GM12878 (cell line): Measurements from ENCODE around the gene TCAF1. TPM values are rescaled to one million over a fixed set of nuclear protein-coding genes. Genes with fewer than 3 reads are reported as not detected.

Source experiments
- ATAC-seq: fragments of 200-7000 bp; cut with Tn5 transposase; 3 replicates; pipeline ENCODE4 v1.9.1; 2020; ENCODE audit warnings: mild to moderate bottlenecking, moderate library complexity
- BruUV-seq: library from RNA; stranded (reverse); fragments of 400-500 nt; replicated peaks from 2 replicates; lab custom pipeline; 2021; lab: Mats Ljungman, UMichigan
- CTCF ChIA-PET: fragments of 300-600 bp; sonication (Branson Sonifier 250); formaldehyde crosslinking; extraction: SDS; loops from one replicate; lab custom pipeline; 2021; ENCODE audit warnings: inconsistent platforms; lab: Yijun Ruan, JAX
- POLR2A ChIA-PET: fragments of 350-600 bp; formaldehyde crosslinking; extraction: SDS; loops from one replicate; lab custom pipeline; 2021; ENCODE audit warnings: inconsistent platforms; lab: Charles Lee
- RAD21 ChIA-PET: fragments of 300-600 bp; sonication (Branson Sonifier 250); formaldehyde crosslinking; loops from one replicate; lab custom pipeline; 2023; ENCODE audit warnings: antibody characterized with exemption; ENCODE audit not compliant: unreplicated experiment; lab: Charles Lee
- SMC1A ChIA-PET: fragments of 300-600 bp; sonication (Branson Sonifier 250); formaldehyde crosslinking; loops from one replicate; lab custom pipeline; 2023; ENCODE audit not compliant: unreplicated experiment, uncharacterized antibody; lab: Charles Lee
- DNase-seq: peaks from one replicate; pipeline ENCODE4 v3.0.0-alpha.2; 2011; ENCODE audit warnings: low read depth, low spot score
- FAIRE-seq: peaks from 3 replicates; lab custom pipeline; 2011; peaks lifted over from hg19 to GRCh38; lab: Jason Lieb, UNC
- H2AFZ ChIP-seq: 2 replicates; pipeline ENCODE4 v1.6.0; 2011; ENCODE audit warnings: low read depth, low read length, control low read depth; ENCODE audit not compliant: control insufficient read depth
- H3K27ac ChIP-seq: 2 replicates; pipeline ENCODE4 v1.5.1; 2011; ENCODE audit warnings: control low read depth; ENCODE audit not compliant: control insufficient read depth, insufficient read depth
- H3K27me3 ChIP-seq, 2 experiments: replicated peaks in 1 of 2; 2 replicates each; pipeline versions ENCODE4 v1.6.0 to v1.6.1; 2011; ENCODE audit warnings: low read length in 1 of 2; ENCODE audit not compliant: control insufficient read depth in 2 of 2, insufficient read depth in 2 of 2
- H3K36me3 ChIP-seq, 2 experiments: 2 replicates each; pipeline ENCODE4 v1.5.1; 2011; ENCODE audit warnings: low read length in 1 of 2; ENCODE audit not compliant: control insufficient read depth in 2 of 2, insufficient read depth in 2 of 2
- H3K4me1 ChIP-seq: 2 replicates; pipeline ENCODE4 v1.6.1; 2011; ENCODE audit warnings: mild to moderate bottlenecking, low read length, moderate library complexity, mixed read lengths; ENCODE audit not compliant: control insufficient read depth, insufficient read depth
- H3K4me2 ChIP-seq: 2 replicates; pipeline ENCODE4 v1.6.0; 2011; ENCODE audit warnings: control low read depth; ENCODE audit not compliant: control insufficient read depth, insufficient read depth
- H3K4me3 ChIP-seq: fragments of 200-600 bp; sonication (generic); 2 replicates; pipeline ENCODE4 v1.5.1; 2016
- H3K79me2 ChIP-seq: 2 replicates; pipeline ENCODE4 v1.6.0; 2011; ENCODE audit warnings: low read length; ENCODE audit not compliant: control insufficient read depth, insufficient read depth
- H3K9ac ChIP-seq: 2 replicates; pipeline ENCODE4 v1.8.0; 2011; ENCODE audit warnings: low read length, control low read depth, mixed read lengths; ENCODE audit not compliant: control insufficient read depth, insufficient read depth
- H3K9me3 ChIP-seq: replicated peaks from 3 replicates; pipeline ENCODE4 v1.5.1; 2011; ENCODE audit warnings: mild to moderate bottlenecking, low read length; ENCODE audit not compliant: control insufficient read depth, insufficient read depth
- H4K20me1 ChIP-seq: 2 replicates; pipeline ENCODE4 v1.6.0; 2011; ENCODE audit not compliant: control insufficient read depth, insufficient read depth
- BACH1 ChIP-seq: fragments of 450-650 bp; IDR thresholded peaks from 2 replicates; pipeline ENCODE4 v1.6.1; 2017; ENCODE audit warnings: mild to moderate bottlenecking, borderline replicate concordance
- CREB1 ChIP-seq: IDR thresholded peaks from 2 replicates; pipeline ENCODE4 v1.6.1; 2012; ENCODE audit warnings: low read depth, mild to moderate bottlenecking, inconsistent platforms
- RBBP5 ChIP-seq: fragments of 200-600 bp; sonication (generic); conservative IDR thresholded peaks from 2 replicates; pipeline ENCODE4 v1.6.1; 2016
- ZNF207 ChIP-seq: fragments of 450-650 bp; IDR thresholded peaks from 2 replicates; pipeline ENCODE4 v1.6.1; 2014; ENCODE audit warnings: antibody characterized with exemption, mild to moderate bottlenecking, borderline replicate concordance
- WGBS: methylation state at CpG from one replicate; pipeline ENCODE4 v1.1.6; 2016; ENCODE audit warnings: low lambda C conversion rate; ENCODE audit not compliant: insufficient replicate concordance, insufficient coverage; ENCODE audit errors: missing lambda C conversion rate; 5-methylcytosine and 5-hydroxymethylcytosine counted together
- in situ Hi-C: fragments of 300-500 bp; cut with MboI; formaldehyde crosslinking; loops from 9 replicates; pipeline ENCODE4 v1.14.3; 2018; ENCODE audit warnings: mixed read lengths
- intact Hi-C: fragments of 100-400 bp; cut with micrococcal nuclease; formaldehyde crosslinking; loops from one replicate; pipeline ENCODE4 v1.14.2; 2022; ENCODE audit not compliant: unreplicated experiment
- polyA plus RNA-seq, 11 experiments: library from polyadenylated mRNA; depleted of rRNA in 4 of 11; unstranded in 6 of 11; stranded (reverse) in 5 of 11; fragments of >200 nt; fragmentation: Nextera tagmentation in 4 of 11; fragmentation: Illumina TruSeq in 1 of 11; extraction: Ambion mirVana in 4 of 11; extraction: Trizol in 1 of 11; gene quantifications; 1 replicate in 1 of 11; 2 replicates in 10 of 11; pipeline versions ENCODE4 v1.2.1 to v1.2.3, GENCODE V29; 2011 to 2016; ENCODE audit warnings: inconsistent platforms in 2 of 11, missing spikeins in 2 of 11, low read depth in 1 of 11
- total RNA-seq, 4 experiments: library from RNA; depleted of rRNA in 3 of 4; stranded (reverse); fragments of >200 nt in 3 of 4; fragmentation: Illumina TruSeq in 1 of 4; extraction: Trizol in 1 of 4; gene quantifications; 2 replicates each; pipeline versions ENCODE4 v1.2.1 to v1.2.3, GENCODE V29; 2013 to 2021
- TF ChIP-seq, protein P1 (sequence below): IDR thresholded peaks from 2 replicates; pipeline ENCODE4 v1.6.1; 2011; ENCODE audit warnings: borderline replicate concordance, low read depth, mild to moderate bottlenecking, moderate library complexity, mixed read lengths, low read length; ENCODE audit not compliant: insufficient read depth; ENCODE audit errors: extremely low read length
- TF ChIP-seq, protein P2 (sequence below): fragments of 450-650 bp; IDR thresholded peaks from 2 replicates; pipeline ENCODE4 v1.6.1; 2017; ENCODE audit warnings: mild to moderate bottlenecking, low read depth, inconsistent platforms; ENCODE audit not compliant: poor library complexity, severe bottlenecking

Gene TCAF1
- total and polyA plus RNA-seq, 10 of the 15 experiments (the other 5 are each of a cell fraction or from before 2014, with no cell fraction given): 2.2 to 16.3 (median 8.0) TPM

DNA sequence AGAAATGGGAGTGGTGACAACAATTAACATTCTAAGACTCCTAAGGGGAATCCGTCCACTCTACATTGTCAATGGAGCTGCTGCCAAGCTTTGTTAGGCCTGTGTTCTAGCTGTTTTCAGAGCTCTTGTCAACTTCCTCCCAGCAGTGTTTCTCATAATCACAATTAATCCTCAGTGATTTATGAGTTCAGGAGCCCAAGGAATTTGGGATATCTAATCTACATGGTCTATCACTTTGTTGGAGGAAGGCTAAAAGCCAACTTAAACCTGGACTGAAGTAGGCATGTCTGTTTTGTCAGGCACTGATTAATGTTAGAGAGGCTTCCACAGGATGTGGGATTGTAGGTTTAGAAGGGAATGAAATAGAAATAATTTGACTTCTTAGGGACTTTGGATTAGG lies 22.9 kb upstream of the TCAF1 start:
- in situ Hi-C loops (loop anchor here (25.0 kb wide), 1 partner anchor 462 kb away; no protein-coding TSS in a partner anchor), intact Hi-C loops (no loop called here)
- 64% methylated on average over 1 of the region's 1 CpG for WGBS
- Histone ChIP-seq H3K9ac (no peak overlapping the region), H3K9me3 (no peaks in the 10 kb centered on the region), H2AFZ (no peak overlapping the region), H3K27ac (no peak overlapping the region)
- RAD21 ChIA-PET: no interaction called here
- DNase-seq: no peak
- POLR2A ChIA-PET: interaction anchor here (1.0 kb wide), 1 partner anchor 21 kb away, joined by 3 read pairs; no protein-coding TSS in a partner anchor
- ATAC-seq: no peak
- CTCF ChIA-PET: interaction anchor here (1.4 kb wide), 1 partner anchor 12 kb away, joined by 3 read pairs; no protein-coding TSS in a partner anchor
- TF ChIP-seq RBBP5: no peak
- TF ChIP-seq ZNF207: no peak
- TF ChIP-seq, all 136 proteins: peak for 0
- BruUV-seq: no TSS peak
- no peak for FAIRE-seq
- Histone ChIP-seq H3K4me3 (no peak overlapping the region), H3K4me1 (no peaks in the 10 kb centered on the region), H3K27me3 (no peaks in the 10 kb centered on the region), H3K36me3 (no peaks in the 10 kb centered on the region), H3K4me2 (no peak overlapping the region), H3K79me2 (no peaks in the 10 kb centered on the region), H4K20me1 (no peaks in the 10 kb centered on the region)
- SMC1A ChIA-PET: interaction anchor here (1.6 kb wide), 1 partner anchor 14 kb away, joined by 4 read pairs; no protein-coding TSS in a partner anchor

DNA sequence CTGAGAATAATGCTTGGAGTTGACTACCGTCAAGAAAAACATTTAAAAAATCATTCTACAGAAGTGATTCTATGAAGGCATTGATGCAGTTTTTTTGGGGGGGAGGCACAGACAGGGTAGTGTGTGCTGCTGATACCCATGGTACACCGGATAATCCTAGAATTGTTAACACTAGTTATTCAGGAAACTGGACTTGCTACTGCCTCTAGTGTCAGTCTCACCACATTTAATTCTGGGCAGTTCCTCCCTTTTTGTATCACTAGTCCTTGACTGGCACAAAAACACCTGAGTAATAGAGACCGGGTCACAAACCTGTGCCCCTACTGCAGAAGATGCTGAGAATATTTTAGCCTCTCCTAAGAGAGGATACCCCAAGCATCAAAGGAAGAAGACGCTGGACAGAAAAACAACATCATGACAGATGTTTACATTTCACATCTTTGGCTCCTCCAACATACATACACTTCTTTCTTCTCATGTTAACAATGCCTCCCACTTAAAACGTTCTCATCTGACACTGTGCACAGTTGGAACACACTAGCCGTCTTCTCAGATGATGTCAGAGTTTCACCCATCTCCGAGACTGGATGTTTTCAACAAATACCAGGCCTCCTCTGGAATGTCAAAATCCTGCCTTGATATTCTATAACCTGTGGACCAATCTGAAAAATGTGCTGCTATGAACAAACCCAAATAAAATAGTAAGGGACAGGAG lies 13.1 kb upstream of the TCAF1 start:
- Histone ChIP-seq H3K27ac (no peak overlapping the region), H2AFZ (no peak overlapping the region), H3K79me2 (no peaks in the 10 kb centered on the region), H4K20me1 (no peaks in the 10 kb centered on the region), H3K36me3 (no peaks in the 10 kb centered on the region), H3K4me3 (no peak overlapping the region), H3K9me3 (no peaks in the 10 kb centered on the region), H3K4me1 (no peaks in the 10 kb centered on the region), H3K4me2 (no peak overlapping the region), H3K9ac (no peak overlapping the region), H3K27me3 (no peaks in the 10 kb centered on the region)
- 33% methylated on average over 7 of the region's 7 CpGs for WGBS
- 0 out of 3 replicates have a peak, but pooled peaks have one; percentile 31 for ATAC-seq
- ChIA-PET SMC1A (no interaction called here), RAD21 (no interaction called here), POLR2A (no interaction called here), CTCF (interaction anchor here (0.6 kb wide), 1 partner anchor 15 kb away, joined by 3 read pairs; no protein-coding TSS in a partner anchor)
- no peak for TF ChIP-seq CREB1
- TF ChIP-seq BACH1: no peak
- TF ChIP-seq, protein P1, sequence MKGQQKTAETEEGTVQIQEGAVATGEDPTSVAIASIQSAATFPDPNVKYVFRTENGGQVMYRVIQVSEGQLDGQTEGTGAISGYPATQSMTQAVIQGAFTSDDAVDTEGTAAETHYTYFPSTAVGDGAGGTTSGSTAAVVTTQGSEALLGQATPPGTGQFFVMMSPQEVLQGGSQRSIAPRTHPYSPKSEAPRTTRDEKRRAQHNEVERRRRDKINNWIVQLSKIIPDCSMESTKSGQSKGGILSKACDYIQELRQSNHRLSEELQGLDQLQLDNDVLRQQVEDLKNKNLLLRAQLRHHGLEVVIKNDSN: no peak
- TF ChIP-seq, protein P2, sequence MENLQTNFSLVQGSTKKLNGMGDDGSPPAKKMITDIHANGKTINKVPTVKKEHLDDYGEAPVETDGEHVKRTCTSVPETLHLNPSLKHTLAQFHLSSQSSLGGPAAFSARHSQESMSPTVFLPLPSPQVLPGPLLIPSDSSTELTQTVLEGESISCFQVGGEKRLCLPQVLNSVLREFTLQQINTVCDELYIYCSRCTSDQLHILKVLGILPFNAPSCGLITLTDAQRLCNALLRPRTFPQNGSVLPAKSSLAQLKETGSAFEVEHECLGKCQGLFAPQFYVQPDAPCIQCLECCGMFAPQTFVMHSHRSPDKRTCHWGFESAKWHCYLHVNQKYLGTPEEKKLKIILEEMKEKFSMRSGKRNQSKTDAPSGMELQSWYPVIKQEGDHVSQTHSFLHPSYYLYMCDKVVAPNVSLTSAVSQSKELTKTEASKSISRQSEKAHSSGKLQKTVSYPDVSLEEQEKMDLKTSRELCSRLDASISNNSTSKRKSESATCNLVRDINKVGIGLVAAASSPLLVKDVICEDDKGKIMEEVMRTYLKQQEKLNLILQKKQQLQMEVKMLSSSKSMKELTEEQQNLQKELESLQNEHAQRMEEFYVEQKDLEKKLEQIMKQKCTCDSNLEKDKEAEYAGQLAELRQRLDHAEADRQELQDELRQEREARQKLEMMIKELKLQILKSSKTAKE: no peak
- BruUV-seq: no TSS peak
- in situ Hi-C loops (loop anchor here (25.0 kb wide), 1 partner anchor 472 kb away; no protein-coding TSS in a partner anchor), intact Hi-C loops (no loop called here)
- FAIRE-seq: no peak
- DNase-seq: no peak
